ENCODE measurements around the gene ZSWIM6.

The ZSWIM6 gene

DNA sequence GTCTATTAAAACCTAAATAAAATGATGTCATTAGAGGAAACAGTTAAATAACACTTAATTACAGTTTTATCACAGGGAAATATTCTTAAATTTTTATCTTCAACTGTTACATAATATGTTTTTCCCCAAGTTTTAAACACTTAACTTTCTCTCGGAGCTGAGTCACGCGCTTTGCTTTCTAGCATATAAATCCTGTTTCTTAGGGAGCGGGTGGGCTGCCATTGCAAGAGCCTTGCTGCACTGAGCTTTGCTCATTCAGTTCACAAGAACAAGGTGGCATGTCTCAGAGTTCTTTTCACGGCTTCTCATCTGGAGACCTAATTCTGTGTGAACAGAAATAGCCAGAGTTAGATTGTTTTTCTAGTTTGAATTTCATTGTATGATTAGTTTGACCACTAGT lies 166.1 kb downstream of the ZSWIM6 start:
- no peak for DNase-seq

DNA sequence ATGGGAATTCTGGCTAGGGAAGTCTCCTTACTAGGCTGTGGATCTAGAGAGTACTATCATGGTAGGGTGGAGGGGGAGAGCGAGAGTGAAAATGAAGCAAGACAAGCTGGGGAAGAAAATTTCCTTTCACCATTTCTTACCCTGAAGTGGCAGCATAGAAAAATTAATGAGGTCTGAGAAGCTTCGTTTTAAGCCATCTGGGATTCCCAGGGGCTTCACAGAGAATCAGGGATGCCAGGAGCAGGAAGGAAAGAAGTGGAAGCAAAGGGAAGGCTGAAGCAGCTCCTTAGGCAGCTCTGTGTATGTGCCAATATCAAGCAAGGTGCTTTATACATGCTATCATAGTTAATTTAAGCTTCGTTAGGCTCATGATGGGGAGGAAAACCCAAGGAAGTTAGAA lies 169.9 kb downstream of the ZSWIM6 start:
- no peak for DNase-seq

DNA sequence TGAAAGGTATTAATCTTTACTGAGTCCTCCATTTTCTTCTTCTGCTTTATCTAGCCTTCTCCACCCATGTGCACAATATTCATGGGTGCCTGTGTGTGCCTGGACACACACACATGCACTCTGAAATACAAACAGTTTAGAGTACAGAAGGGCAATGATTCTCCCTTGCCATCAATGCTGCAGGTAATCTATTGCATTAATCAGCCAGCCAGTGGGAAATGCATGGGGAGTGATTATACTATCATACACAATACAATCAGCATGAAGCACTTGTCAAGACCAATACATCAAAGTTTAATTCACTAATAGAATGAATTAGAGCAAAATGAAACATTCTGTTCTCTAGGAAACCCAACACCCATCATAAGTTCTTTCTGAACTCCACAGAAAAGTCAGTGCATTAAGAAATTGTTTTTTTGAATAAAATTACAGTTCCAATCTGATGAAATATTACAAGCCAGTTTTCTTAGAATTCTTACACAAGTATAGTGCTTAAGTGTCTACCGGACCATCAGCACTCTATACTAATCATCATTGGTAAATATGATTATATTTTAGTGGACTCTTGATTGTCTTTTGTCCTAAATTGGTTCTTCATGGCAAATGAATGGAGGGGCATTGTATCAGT lies 172.2 kb downstream of the ZSWIM6 start:
- DNase-seq, result no peak

DNA sequence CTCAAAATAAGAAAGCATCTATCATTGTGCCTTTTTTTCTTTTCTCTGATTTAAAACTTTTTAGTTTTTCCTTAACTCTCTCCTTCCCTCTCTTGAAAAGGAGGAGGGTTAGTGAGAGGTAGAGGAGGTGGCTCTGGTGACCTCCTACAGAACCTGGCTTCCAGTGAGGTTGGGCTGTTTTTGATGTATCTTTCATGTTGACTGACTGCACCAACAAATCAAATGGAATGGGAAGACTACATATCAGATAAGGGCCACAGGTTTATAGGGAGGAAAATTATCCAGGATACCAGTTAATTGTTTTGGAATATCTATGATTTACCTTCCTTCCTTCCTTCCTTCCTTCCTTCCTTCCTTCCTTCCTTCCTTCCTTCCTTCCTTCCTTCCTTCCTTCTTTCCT lies 173.2 kb downstream of the ZSWIM6 start:
- no peak for DNase-seq

DNA sequence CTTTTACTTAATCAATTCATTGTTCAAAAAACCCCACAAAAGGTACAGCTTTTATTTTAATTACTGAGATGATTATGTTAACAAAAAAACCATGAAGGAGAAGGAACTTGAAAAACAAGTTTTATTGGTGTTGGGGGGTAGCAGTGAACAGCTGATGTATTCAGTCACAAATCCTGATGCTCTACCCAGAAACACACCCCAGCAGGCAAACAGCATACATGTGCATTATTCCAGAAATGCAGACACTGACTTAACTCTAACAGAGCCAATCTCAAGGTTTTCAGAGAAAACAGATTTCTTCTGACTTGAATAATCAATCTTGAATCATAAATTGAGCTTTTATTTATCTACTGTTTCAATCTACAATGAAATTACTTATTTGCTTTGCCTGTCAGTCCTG lies 175.2 kb downstream of the ZSWIM6 start:
- no peak for DNase-seq

DNA sequence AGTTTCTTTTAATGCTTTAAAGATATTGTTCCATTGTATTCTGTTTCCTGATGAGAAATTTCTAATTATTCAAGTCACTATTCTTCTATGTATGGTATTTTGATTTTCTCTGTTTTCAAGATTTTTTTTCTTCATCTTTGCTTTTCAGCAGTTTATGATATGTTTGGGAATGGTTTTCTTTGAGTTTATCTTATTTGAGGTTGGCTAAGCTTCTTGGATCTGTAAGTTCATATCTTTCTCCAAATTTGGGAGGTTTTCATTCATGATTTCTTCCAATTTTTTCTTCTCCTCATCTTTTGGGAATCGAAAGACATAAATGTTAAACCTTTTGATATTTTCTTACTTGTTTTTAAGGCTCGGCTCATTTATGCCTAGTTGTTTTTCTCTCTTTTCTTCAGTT lies 184.9 kb downstream of the ZSWIM6 start:
- no peak for DNase-seq

DNA sequence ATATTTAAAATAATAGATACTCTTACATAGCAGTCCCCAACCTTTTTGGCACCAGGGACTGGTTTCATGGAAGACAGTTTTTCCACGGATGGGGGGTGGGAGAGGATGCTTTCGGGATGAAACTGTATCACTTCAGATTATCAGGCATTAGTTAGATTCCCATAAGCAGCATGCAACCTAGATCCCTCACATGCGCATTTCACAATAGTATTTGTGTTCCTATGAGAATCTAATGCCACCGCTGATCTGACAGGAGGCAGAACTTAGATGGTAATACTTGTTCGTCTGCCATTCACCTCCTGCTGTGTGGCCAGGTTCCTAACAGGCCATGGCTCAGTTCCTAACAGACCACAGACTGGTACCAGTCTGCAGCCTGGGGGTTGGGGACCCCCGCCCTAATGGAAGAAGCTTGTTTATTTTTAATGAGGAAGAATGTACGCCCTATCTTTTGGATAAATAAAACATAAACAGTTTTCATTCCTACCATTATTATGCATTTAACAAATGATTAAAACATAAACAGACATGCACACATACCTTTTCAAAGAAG lies 187.7 kb downstream of the ZSWIM6 start:
- DNase-seq, result no peak

DNA sequence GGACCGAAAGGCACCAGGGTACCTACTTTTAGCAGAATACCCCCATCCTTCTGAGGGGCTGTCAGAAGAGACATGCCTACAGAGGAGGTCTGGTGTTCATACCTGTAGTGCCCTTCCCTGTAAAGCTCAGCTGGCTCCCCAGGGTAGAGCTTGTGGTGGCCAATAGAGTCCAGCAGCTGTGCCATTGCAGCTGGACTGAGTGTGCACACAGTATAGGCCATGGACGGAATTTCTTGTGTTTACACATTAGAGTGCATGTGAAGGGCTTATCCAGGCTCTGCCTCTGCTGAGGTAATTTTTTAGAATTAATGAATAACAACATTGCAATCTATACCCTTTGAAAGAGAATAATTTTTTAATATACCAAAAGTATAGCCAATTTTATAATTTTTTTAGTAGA lies 191.0 kb downstream of the ZSWIM6 start:
- no peak for DNase-seq

DNA sequence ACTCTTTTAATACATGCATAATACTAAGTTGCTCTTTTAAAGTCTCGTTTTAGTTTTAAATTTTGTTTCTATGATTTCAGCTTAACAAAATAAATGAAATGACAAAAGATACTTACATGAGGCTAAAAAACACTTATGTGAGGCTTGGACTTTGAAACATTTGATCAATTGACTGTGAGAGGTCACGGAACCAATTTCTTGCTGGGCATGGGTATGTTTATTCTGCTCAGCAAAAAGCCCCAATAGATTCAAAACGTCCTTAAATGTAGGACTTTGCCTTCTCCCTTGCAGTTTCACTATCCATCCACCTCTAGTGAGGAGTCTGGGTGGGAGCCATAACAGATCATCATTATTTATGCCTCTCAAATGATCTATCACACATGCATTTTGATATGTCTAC lies 191.9 kb downstream of the ZSWIM6 start:
- DNase-seq, result no peak

DNA sequence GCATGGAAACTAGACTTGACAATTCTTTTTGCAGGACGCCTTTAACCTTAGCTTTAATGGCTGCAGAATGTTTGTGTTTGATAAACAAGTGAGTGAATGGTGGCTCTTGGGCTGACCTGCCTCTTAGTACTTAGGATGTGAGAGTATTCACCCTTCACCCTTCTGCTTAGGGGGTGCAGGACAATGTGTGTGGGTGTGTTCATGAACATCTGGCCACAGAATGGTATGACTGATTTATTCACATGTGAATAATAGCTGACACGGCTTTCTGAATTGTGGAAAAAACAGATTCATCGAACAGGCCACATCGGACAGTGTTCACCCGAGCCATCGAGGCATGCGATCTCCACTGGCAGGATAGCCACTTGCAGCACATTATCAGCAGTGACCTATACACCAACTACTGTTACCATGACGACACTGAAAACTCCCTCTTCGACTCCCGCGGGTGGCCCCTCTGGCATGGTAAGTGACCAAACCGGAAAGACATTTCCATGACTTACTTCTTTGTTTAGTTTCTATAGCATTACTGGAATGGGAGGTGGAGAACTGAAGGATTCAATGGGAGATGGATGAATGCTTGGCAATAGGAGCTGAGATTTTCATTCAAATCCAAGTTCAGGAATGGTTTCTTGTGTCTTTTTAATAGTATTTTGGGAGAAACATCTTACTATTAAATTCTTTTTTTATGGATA lies 193.6 kb downstream of the ZSWIM6 start:
- DNase-seq, result no peak

DNA sequence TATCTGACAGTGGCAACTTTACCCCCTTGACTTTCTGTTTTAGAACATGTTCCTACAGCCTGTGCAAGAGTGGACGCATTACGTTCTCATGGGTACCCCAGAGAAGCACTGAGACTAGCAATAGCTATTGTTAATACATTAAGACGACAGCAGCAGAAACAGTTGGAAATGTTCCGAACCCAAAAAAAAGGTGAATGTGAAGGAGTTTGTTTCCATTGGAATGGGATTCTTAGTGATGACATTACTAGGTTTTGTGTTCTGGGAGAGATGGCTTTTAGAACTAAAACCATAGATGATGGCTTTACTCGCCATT lies 194.1 kb downstream of the ZSWIM6 start:
- no peak for DNase-seq

DNA sequence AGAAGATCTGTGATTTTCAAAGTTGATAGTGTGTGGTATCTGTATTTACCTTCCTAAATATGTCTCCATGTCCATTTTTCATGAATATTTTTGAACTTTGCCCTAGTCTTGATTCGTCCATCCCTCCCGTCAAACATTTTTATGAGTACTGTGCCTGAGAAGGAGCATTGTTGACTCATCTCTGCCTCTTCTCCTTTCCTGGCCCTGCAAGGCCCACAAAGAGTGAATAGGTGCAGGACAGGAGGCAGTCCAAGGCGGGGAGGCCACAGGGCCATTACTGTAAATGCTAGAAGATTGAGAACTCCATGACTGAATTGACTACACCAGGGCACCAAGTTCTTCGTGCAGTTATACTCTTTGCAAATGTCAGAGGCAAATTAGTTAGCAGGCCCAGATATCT lies 200.9 kb downstream of the ZSWIM6 start:
- DNase-seq, result no peak

DNA sequence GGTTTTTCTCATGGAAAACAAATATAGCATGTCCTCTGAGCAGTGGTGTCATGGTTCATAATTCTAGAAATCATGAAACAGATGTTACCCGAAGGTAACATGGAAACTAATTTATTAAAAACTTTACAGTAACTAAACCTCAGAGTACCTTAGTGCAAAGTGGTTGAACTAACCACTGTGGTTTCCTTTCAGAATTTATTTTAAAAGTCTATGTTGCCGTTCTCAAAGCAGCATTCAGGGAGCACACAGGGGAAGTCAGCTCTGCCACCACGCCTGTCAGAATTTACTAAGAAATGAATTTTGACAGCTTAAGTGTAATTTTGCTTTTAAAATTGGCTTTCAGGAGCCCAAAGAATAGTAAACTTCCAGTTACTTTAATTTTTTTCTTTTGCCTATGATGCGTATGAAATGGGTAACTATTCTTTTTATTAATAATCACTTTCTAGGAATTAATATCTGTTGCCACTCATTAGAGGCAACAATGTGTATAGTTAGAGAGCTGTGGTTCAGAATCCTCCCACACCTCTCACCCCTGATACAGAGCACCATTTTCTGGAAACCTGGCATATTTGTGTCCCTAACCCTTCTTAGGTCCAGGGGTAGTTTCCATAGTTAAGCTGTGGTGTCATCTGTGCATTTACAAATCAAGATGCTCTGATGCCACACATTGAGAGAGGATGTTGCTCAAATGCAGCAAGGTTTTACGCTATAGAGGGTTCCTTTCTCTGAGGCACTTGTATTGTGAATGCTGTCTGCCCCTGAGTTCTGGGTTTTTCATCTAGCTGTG lies 202.6 kb downstream of the ZSWIM6 start:
- DNase-seq, result no peak

DNA sequence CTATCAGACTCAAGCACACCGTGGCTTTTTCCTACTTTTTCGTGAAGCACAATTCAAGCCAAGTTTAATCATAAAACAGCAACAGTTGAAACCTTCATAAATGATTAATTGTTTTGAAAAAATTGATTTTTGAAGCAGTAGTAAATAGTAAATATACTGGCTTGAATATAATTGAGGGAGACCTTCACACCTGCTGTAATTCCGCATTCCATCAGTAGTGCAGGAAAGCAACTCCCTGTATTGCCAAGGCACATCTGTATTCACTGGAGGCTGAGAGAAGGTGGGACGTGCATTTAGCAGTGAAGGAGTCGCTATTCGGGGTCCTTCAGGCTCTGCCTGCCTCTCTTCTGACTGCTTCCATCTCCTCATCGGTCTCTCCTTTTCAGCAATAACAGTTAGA lies 203.8 kb downstream of the ZSWIM6 start:
- DNase-seq, result no peak

DNA sequence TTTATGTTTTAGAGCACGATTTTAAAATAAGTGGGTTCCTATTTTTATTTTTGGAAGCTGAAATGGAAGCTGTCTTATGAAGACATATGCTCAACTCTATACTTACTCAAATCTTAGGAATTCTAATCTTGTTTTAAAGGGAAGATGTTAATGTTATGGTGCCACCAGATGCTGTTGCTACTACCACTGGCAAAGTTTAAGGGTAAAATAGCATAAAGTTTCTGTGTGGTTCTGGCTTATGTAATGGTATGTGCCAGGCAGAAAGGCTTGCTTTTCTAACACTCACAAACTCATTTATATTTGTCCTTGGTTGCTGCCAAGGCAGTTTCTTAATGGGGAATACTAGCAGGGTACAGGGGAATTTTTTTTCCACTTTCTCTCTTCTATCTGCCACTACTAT lies 204.9 kb downstream of the ZSWIM6 start:
- DNase-seq, result no peak

DNA sequence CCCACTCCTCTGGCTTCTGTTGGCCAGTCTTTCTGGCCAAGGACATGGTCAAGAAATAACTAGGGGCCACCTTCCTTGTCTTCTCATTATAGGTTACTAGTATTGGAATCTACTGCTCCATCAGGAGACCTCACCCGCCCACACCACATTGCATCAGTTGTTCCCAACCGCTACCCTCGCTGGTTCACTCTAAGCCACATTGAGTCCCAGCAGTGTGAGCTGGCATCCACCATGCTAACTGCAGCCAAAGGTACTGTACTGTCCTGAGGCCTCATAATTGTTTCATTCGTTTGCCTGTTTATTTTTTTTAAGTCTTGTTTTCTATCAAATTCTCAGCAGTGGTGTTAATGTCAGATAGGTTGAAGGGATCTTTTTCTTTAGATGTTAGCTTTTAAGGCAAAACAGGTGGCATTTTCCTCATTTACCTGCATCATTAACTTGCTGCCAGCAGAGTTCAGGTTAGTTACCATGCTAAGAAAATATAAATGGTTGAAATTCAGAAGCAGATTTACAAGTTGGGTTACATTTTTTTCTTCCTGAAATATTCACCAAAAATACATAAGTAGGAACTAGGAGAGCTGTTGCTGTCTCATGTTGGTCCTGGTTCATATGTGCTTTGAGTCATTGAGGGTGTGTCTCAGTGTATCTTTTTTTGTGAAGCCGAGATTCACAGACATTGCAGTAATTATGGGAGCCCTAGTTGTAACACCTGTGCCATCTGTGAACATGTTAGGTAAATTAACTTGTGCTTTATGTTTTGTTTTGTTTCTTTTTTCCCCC lies 206.9 kb downstream of the ZSWIM6 start:
- no peak for DNase-seq

DNA sequence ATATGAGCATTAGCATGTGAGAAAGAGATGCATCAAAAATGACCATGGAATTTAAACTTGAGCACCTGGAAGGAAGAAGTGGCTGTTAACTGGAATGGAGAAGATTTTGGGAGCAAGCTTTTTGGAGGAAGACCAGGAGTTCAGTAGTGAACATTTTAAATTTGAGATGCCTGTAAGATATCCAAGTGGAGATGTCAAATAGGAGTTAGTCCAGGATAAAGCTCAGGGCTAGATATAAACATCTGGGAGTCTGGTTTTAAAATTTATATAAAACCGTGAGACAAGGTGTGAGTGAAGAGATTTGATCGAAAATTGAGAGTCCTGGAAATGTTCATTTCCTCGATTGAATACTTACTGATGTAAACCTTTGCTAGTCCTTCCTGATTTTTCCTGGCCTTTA lies 217.5 kb downstream of the ZSWIM6 start:
- no peak for DNase-seq

DNA sequence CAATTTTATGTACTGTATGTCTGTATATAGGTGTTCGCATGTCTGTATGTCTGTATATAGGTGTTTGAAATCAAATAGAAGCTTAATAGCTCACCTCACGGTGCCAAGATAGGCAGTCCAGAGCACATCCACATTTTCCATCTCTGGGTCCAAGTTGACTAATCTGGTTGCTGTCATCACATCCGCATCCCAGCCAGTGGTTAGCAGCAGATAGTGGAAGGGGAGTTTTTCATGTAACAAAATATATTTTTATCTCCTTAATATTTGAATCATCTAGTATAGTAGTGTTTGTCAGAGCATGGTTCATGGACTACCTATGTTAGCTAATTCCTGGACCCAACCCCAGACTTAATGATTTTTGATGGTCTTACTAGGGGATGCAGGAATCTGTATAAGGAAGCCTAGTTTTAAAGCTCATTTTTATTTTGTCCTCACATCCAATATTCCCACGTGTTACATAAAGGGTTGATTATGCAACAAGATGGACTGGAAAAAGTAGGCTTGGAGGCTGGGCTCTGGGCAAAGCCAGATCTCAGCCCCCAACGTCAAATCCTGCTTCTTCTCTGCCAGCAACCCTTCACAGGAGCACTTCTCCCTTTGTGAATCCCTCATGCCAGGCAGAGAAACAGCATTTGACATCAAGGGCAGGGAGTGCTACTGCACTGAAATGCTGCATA lies 219.7 kb downstream of the ZSWIM6 start:
- no peak for DNase-seq

DNA sequence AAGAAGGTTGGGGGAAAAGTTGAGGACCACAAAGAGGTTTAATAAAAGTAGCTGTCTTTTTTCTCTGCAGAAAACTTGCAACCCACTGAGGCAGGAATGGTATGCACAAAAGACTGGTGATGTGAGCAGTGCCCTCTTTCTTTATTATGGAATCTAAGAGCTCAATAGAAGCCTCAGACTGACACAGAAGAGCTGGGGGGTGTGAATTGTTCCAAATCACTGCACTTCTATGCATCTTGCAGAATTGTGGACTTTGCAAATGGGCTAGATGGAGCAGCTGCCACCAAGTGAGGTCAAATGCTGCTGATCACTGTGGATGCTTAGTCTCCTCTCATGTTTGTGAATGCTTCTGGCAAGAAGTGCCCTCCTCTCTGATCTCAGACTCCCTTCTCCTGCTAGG lies 227.1 kb downstream of the ZSWIM6 start:
- no peak for DNase-seq

DNA sequence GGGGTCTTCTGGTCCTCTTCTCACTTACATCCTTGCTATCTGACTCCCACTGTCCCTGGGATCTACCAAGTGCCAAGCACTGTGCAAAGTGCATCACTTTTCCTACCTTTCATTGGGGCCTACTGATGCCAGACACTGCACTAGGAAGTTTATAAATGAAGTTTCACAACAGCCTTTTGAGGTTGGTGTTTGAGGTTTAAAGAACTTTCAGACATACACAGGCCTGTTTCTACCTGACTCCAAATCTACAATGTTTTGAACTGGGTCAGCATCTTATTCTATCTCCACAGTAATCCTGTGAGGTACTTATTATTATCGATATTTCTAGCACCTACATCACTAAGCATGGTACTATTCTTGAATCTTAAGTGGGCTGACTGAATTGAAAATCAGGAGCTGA lies 227.7 kb downstream of the ZSWIM6 start:
- no peak for DNase-seq

DNA sequence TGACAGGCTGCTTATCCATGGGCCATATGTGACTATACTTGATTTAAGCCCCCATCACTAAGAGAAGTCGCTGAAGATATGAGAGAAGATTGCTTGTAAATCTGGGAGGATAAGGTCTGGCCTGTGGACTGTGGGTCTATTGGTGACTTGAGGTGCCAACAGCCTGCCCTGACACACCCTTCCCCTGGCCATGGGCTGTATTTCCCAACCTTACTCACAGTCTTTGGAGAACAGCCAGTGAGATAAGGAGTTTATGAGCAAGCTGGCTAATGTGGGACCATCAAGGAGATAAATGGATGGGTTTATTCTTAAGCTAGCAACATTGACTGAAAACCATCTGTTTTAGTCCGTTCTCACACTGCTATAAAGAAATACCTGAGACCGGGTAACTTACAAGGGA lies 231.3 kb downstream of the ZSWIM6 start:
- DNase-seq, result no peak

DNA sequence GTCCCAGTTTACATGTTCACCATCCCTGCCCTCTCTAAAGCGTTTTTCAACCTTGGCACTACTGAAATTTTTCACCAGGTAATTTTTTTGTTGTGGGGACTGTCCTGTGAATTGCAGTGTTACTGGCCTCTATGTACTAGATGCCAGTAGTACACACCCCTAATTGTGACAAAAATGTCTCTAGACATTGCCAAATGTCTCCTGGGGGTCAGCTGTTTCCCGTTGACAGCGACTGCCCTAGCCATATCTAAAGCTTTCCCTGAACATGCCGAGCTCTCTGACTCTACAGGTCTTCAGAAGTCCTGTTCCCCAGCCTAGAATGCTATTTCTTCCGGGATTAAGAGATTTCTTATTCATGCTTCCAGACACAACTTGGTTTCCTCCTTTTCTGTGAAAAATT lies 235.3 kb downstream of the ZSWIM6 start:
- DNase-seq, result no peak

DNA sequence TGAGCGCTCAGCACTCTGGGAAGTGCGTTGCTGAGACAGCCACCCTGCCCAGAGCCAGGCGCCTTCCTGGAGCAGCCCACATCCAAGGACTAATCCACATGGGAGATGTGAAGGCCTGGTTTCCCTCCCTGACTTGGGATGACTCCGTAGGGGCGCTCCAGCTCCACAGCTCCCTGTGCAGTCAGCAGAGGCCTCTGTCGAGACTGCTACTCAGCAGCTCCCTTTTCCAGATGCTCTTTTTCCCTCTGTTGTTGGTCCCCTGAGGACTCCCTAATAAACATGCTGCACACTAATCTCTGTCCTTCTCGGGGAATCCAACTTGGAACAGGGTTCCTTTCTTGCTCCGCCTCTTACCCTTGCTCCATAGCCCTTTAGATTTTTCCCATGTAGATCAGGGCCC lies 237.3 kb downstream of the ZSWIM6 start:
- no peak for DNase-seq

Measured in kidney glomerular epithelial cell (primary cell).